ENCODE measurements around the gene SYNGR3.
A peak's percentile ranks its signal among the peaks of the same experiment; 100 is the strongest.
"Not testable (repeated sequence)": the region's sequence is repeated elsewhere in the genome, so short reads cannot be mapped to it uniquely, and the experiment has no call there.

SYNGR3 gene

GRCh38 chr16:2028620-2029220 lies 39.0 kb downstream of the SYNGR3 start:
- no peak overlapping the region for H3K27ac ChIP-seq (ENCODE audit: low read depth, low read length)
- no peak overlapping the region for H3K4me3 ChIP-seq (ENCODE audit: low read depth, low read length)
- no peak overlapping the region for H3K9ac ChIP-seq (ENCODE audit: low read depth, low read length)
- peaks cover 32% of the 10 kb centered on the region for H3K27me3 ChIP-seq (ENCODE audit: control insufficient read depth, insufficient read depth, low read length)
- H3K9me3 ChIP-seq (ENCODE audit: control insufficient read depth, insufficient read depth, low read length): no peaks in the 10 kb centered on the region
- H3K4me1 ChIP-seq (ENCODE audit: control insufficient read depth, insufficient read depth, low read length): no peaks in the 10 kb centered on the region
- H3K36me3 ChIP-seq (ENCODE audit: control insufficient read depth, insufficient read depth, low read length): no peaks in the 10 kb centered on the region

GRCh38 chr16:2029350-2029749 lies 39.6 kb downstream of the SYNGR3 start:
- Histone ChIP-seq H3K9me3 (ENCODE audit: control insufficient read depth, insufficient read depth, low read length) (no peaks in the 10 kb centered on the region), H3K4me3 (ENCODE audit: low read depth, low read length) (no peak overlapping the region), H3K4me1 (ENCODE audit: control insufficient read depth, insufficient read depth, low read length) (no peaks in the 10 kb centered on the region), H3K27me3 (ENCODE audit: control insufficient read depth, insufficient read depth, low read length) (peaks cover 27% of the 10 kb centered on the region), H3K36me3 (ENCODE audit: control insufficient read depth, insufficient read depth, low read length) (no peaks in the 10 kb centered on the region), H3K9ac (ENCODE audit: low read depth, low read length) (no peak overlapping the region), H3K27ac (ENCODE audit: low read depth, low read length) (no peak overlapping the region)

- Histone ChIP-seq H3K9me3 (ENCODE audit: control insufficient read depth, insufficient read depth, low read length) (no peaks in the 10 kb centered on the region), H3K27ac (ENCODE audit: low read depth, low read length) (no peak overlapping the region), H3K9ac (ENCODE audit: low read depth, low read length) (no peak overlapping the region), H3K4me3 (ENCODE audit: low read depth, low read length) (no peak overlapping the region), H3K4me1 (ENCODE audit: control insufficient read depth, insufficient read depth, low read length) (no peaks in the 10 kb centered on the region), H3K36me3 (ENCODE audit: control insufficient read depth, insufficient read depth, low read length) (no peaks in the 10 kb centered on the region), H3K27me3 (ENCODE audit: control insufficient read depth, insufficient read depth, low read length) (peaks cover 27% of the 10 kb centered on the region)
Observed at GRCh38 chr16:2030036-2030435, 40.3 kb downstream of the SYNGR3 start.

- H3K9ac ChIP-seq (ENCODE audit: low read depth, low read length): no peak overlapping the region
- H3K27ac ChIP-seq (ENCODE audit: low read depth, low read length): no peak overlapping the region
- no peaks in the 10 kb centered on the region for H3K4me1 ChIP-seq (ENCODE audit: control insufficient read depth, insufficient read depth, low read length)
- no peak overlapping the region for H3K4me3 ChIP-seq (ENCODE audit: low read depth, low read length)
- peaks cover 19% of the 10 kb centered on the region for H3K27me3 ChIP-seq (ENCODE audit: control insufficient read depth, insufficient read depth, low read length)
- no peaks in the 10 kb centered on the region for H3K9me3 ChIP-seq (ENCODE audit: control insufficient read depth, insufficient read depth, low read length)
- H3K36me3 ChIP-seq (ENCODE audit: control insufficient read depth, insufficient read depth, low read length): no peaks in the 10 kb centered on the region
Observed at GRCh38 chr16:2031081-2031577, 41.4 kb downstream of the SYNGR3 start.

GRCh38 chr16:2032285-2033056 lies 42.7 kb downstream of the SYNGR3 start:
- Histone ChIP-seq H3K4me3 (ENCODE audit: low read depth, low read length) (no peak overlapping the region), H3K9me3 (ENCODE audit: control insufficient read depth, insufficient read depth, low read length) (no peaks in the 10 kb centered on the region), H3K4me1 (ENCODE audit: control insufficient read depth, insufficient read depth, low read length) (no peaks in the 10 kb centered on the region), H3K36me3 (ENCODE audit: control insufficient read depth, insufficient read depth, low read length) (no peaks in the 10 kb centered on the region), H3K9ac (ENCODE audit: low read depth, low read length) (no peak overlapping the region), H3K27ac (ENCODE audit: low read depth, low read length) (no peak overlapping the region), H3K27me3 (ENCODE audit: control insufficient read depth, insufficient read depth, low read length) (peaks cover 9% of the 10 kb centered on the region)

GRCh38 chr16:2033057-2033908 lies 43.5 kb downstream of the SYNGR3 start:
- Histone ChIP-seq H3K27me3 (ENCODE audit: control insufficient read depth, insufficient read depth, low read length) (peaks cover 1% of the 10 kb centered on the region), H3K4me3 (ENCODE audit: low read depth, low read length) (no peak overlapping the region), H3K27ac (ENCODE audit: low read depth, low read length) (no peak overlapping the region), H3K9ac (ENCODE audit: low read depth, low read length) (no peak overlapping the region), H3K4me1 (ENCODE audit: control insufficient read depth, insufficient read depth, low read length) (no peaks in the 10 kb centered on the region), H3K36me3 (ENCODE audit: control insufficient read depth, insufficient read depth, low read length) (no peaks in the 10 kb centered on the region), H3K9me3 (ENCODE audit: control insufficient read depth, insufficient read depth, low read length) (no peaks in the 10 kb centered on the region)

GRCh38 chr16:2033909-2034695 lies 44.3 kb downstream of the SYNGR3 start:
- not testable (repeated sequence) for H3K4me3 ChIP-seq (ENCODE audit: low read depth, low read length); H3K9me3 ChIP-seq (ENCODE audit: control insufficient read depth, insufficient read depth, low read length); H3K9ac ChIP-seq (ENCODE audit: low read depth, low read length); H3K27me3 ChIP-seq (ENCODE audit: control insufficient read depth, insufficient read depth, low read length); H3K27ac ChIP-seq (ENCODE audit: low read depth, low read length); H3K36me3 ChIP-seq (ENCODE audit: control insufficient read depth, insufficient read depth, low read length); H3K4me1 ChIP-seq (ENCODE audit: control insufficient read depth, insufficient read depth, low read length)

- no peaks in the 10 kb centered on the region for H3K27me3 ChIP-seq (ENCODE audit: control insufficient read depth, insufficient read depth, low read length)
- no peak overlapping the region for H3K4me3 ChIP-seq (ENCODE audit: low read depth, low read length)
- H3K4me1 ChIP-seq (ENCODE audit: control insufficient read depth, insufficient read depth, low read length): no peaks in the 10 kb centered on the region
- no peaks in the 10 kb centered on the region for H3K9me3 ChIP-seq (ENCODE audit: control insufficient read depth, insufficient read depth, low read length)
- no peak overlapping the region for H3K9ac ChIP-seq (ENCODE audit: low read depth, low read length)
- H3K36me3 ChIP-seq (ENCODE audit: control insufficient read depth, insufficient read depth, low read length): no peaks in the 10 kb centered on the region
- H3K27ac ChIP-seq (ENCODE audit: low read depth, low read length): no peak overlapping the region
Observed at GRCh38 chr16:2034696-2035430, 45.1 kb downstream of the SYNGR3 start.

GRCh38 chr16:2035431-2036199 lies 45.8 kb downstream of the SYNGR3 start:
- no peaks in the 10 kb centered on the region for H3K4me1 ChIP-seq (ENCODE audit: control insufficient read depth, insufficient read depth, low read length)
- no peak overlapping the region for H3K4me3 ChIP-seq (ENCODE audit: low read depth, low read length)
- H3K9ac ChIP-seq (ENCODE audit: low read depth, low read length): no peak overlapping the region

More at GRCh38 chr16:2035431-2036199, 45.8 kb downstream of the SYNGR3 start:
- Histone ChIP-seq H3K9me3 (ENCODE audit: control insufficient read depth, insufficient read depth, low read length) (no peaks in the 10 kb centered on the region), H3K27me3 (ENCODE audit: control insufficient read depth, insufficient read depth, low read length) (no peaks in the 10 kb centered on the region), H3K27ac (ENCODE audit: low read depth, low read length) (peak overlapping the region; percentile 33), H3K36me3 (ENCODE audit: control insufficient read depth, insufficient read depth, low read length) (no peaks in the 10 kb centered on the region)
